Breast epithelium (tissue), 3 donors: Measurements from ENCODE around the gene CDK5RAP2.

Experiments used
- POLR2A ChIP-seq: fragments of 450-650 bp; IDR thresholded peaks from one replicate; pipeline ENCODE4 v1.6.1; 2016; ENCODE audit warnings: antibody characterized with exemption, mild to moderate bottlenecking, moderate library complexity
- POLR2AphosphoS5 ChIP-seq, 3 donors: sonication (generic); formaldehyde crosslinking; IDR thresholded peaks; one replicate each; pipeline ENCODE4 v1.6.1; 2017; ENCODE audit warnings: antibody characterized with exemption in 3 of 3
- TF ChIP-seq, protein P1 (sequence below), 3 donors: fragments of 450-650 bp; IDR thresholded peaks; one replicate each; pipeline ENCODE4 v1.5.1; 2016 to 2017; ENCODE audit warnings: antibody characterized with exemption in 3 of 3, mild to moderate bottlenecking in 3 of 3, moderate library complexity in 3 of 3

DNA sequence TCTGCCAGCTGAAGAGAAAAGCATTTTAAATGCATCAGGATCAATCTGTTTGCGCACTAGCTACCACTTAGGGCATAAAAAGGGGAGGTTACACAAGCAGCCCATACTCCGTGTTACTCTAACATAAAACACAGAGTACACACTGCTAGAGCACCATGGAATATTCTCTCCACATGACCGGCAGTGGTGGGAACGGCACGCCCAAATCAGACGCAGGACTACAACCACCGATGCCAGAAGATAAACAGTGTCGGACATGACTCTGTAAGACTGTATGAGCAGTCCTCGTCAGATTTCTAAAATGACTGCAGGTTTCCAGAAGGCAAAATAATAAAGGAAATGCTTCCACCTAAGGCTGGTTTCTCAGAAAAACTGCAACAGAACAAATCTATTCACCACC is 40.0 kb downstream of the CDK5RAP2 start:
- TF ChIP-seq POLR2A (no peak), POLR2AphosphoS5 (IDR thresholded peaks at IDR 0.05) (no peak)
- TF ChIP-seq, protein P1, sequence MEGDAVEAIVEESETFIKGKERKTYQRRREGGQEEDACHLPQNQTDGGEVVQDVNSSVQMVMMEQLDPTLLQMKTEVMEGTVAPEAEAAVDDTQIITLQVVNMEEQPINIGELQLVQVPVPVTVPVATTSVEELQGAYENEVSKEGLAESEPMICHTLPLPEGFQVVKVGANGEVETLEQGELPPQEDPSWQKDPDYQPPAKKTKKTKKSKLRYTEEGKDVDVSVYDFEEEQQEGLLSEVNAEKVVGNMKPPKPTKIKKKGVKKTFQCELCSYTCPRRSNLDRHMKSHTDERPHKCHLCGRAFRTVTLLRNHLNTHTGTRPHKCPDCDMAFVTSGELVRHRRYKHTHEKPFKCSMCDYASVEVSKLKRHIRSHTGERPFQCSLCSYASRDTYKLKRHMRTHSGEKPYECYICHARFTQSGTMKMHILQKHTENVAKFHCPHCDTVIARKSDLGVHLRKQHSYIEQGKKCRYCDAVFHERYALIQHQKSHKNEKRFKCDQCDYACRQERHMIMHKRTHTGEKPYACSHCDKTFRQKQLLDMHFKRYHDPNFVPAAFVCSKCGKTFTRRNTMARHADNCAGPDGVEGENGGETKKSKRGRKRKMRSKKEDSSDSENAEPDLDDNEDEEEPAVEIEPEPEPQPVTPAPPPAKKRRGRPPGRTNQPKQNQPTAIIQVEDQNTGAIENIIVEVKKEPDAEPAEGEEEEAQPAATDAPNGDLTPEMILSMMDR (IDR thresholded peaks at IDR 0.05) = no peak
